Stimulated activated CD4-positive, alpha-beta T cell treated with anti-CD3 and anti-CD28 coated beads, Interleukin-12 subunit alpha, Interleukin-12 subunit beta, amount 100 ng/mL, for 48 hours (primary cell): ENCODE data around the gene ADRA2B.

Source experiments
- DNase-seq, 3 donors: peaks; one replicate each; pipeline ENCODE4 v3.0.0-alpha.2; 2020; ENCODE audit warnings: low read depth in 2 of 3, low spot score in 1 of 3

The ADRA2B gene

DNA sequence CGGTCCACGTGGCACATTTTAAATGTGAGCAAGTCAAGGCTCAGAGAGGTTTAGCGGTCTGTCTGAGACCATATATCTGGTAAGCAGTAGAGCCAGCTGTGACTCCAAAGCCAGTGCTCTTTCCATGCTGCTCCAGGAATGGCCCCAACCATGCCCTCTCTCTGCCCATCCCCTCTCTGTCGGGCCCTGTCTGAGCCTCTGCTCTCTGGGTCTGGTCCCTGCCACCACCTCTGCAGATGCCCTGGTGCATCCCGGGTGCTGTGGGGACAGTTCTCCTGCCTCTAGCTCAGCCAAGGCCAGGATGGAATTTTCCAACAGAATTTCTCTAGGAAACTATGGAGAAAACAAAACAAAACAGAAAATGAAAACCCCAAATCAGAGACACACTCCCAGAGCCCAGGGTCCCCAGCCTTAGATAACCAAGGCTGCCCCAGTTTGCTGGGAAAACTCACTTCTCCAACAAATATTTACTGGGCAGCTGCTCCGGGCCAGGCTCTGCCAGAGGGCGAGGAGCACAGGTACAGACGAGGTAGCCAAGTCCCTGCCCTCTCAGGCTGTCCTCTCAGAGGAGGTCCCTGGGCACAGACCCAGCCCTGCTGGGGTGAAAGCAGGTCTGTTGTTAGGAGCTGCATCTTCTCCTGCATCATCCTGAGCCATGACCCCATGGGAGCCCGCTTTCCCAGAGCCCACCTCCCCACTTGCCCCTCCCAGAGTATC is 9.2 kb downstream of the ADRA2B start:
- DNase-seq, result no peak

DNA sequence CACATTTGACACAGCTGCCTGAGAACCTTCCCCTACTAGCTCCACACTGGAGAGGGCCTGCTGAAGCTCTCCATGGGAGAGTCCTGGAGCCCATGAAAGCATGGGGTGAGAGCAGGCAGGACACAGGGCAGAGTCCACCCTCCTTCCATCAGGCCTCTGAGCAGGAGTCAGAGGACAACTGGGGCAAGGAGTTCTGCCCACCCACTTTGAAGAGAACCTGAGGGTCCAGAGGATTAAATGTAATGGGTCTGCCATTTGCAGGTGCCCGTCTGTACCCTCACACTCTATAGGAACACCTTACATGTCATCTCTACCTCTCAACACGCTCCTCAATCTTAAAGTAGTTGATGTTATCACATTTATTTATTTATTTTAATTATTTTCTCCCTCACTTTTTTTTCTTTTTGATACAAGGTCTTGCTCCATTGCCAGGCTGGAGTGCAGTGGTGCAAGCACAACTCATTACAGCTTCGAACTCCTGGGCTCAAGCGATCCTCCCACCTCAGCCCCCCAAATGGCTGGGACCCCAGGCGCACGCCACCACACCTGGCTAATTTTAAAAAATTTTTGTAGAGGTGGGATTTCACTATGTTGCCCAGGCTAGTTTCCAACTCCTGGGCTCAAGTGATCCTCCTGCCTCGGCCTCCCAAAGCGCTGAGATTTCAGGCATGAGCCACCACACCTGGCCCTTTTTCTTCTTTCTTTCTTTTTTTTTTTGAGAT is 10.2 kb downstream of the ADRA2B start:
- DNase-seq, result no peak

DNA sequence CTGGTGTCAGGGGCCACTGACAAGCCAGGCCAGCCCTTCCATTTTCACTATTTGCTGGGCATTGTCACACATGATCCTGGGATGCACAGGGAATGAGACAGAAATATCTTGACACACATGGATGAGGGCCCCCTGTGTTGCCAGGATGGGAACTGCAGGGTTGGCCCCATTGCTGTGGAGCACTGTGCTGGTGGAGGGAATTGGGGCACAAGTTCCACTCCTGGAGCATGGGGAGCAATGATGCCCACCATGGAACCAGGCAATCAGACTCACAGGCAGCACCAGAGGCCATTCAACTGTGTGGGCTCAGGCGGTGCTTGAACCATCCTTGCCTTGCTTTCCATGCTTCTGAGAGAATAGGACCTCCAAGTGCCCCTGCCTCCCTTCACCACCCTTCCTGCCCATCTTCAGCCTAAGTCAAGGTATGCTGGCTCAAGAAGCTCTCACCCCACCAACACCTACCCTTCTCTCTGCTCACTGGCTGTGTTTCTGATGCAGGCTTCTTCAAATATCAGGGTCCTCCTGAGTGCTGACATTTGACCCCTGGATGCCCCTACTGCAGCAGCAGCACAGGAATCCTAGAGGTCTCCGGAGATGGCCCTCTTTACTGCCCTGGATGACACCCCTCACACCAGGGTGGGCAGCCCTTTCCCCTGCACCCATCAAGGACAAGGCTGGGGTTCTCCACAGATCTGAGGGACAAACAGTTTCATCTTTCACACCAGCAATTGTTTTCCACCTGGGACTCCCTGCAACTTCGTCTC is 11.0 kb downstream of the ADRA2B start:
- no peak for DNase-seq

DNA sequence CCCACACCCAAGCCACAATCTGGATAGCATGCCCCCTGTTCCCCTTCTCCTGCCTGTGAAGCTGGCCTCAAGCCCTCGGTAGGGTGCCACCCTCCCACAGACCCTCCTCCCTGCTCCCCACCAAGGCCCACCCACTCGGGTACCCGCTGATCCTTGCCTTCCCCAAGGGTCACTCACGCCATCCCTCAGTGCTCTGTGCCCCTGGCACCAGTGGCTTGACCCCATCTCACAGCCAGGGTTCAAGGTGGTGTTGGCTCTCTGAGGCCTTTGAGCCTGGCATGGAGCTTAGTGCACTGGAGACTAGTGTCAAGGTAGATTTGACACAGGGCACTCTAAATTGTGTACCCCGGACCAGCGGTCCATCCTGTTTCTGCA is 11.9 kb downstream of the ADRA2B start:
- no peak for DNase-seq

DNA sequence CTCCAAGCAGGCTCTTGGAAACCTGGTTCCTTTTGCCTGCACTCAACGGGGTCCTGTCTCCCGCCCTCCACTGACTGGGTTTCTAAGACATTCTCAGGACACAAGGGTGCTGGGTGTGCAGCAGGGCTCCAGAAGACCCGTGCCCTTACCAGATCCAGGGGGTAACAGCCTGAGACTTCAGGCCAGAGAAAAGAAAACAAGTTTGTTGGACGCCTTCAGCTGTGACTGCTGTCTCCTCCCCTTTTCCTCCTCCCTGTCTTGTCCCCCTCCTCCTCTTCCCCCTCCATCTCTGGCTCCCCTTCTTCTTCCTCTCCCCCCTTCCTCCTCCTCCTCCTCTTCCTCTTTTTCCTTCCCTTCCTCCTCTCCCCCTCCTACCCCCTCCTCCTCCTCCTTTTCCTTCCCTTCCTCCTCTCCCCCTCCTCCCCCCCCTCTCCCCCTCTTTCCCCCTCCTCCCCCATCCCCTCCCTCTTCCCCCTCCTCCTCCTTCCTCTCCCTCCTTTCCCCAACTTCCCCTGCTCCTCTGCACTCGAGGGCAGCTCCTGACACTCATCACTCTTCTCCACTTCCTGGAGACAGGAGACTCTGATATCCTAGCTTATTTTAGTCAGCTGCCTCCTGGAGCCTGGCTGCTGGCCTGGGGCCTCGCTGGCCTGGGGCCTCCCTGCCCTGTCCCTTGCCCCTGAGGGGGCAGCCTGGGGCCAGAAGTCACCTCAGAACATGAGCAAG is 12.4 kb downstream of the ADRA2B start:
- DNase-seq, result no peak

DNA sequence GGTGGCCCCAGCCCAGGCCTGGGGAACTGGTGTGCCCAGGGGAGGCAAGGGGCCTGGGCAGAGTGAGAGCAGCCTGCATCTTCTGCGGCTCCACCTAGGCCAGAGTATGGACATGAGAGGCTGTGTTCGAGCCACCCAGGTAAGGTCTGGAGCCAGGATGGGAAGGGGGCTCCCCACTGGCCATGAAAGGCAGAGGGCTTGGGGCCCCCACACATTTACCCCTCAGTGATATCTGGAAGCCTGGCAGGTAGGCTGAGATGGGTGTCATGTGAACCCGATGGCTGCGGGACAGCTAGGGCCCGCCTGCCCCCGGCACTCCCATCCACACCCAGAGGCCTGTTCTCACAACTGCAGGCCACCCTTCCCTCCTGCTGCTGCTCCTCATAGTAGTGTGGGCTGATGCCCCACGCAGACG is 13.2 kb downstream of the ADRA2B start:
- no peak for DNase-seq

DNA sequence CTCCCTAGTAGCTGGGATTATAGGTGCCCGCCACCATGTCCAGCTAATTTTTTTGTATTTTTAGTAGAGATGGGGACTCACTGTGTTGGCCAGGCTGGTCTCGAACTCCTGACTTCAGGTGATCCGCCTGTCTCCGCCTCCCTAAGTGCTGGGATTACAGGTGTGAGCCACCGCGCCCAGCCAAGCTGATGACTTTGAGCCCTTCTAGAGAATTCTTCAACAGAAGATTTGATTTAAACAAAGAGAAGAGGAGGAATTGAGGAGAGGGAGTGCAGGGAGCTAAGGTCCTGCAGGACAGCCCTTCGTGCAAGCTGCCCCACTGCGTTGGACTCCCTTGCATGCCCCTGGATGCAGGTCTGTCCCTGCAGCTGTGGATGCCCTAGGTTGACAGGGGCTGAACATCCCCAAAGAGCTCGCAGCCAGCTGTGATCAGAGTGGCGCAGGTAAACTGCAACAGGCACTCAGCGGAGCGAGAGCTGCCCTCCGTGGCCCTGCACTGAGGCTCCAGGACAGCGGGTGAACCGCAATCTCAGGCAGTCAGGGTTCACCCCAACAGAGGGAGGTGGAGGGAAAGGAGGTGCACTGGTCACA is 13.7 kb downstream of the ADRA2B start:
- no peak for DNase-seq

DNA sequence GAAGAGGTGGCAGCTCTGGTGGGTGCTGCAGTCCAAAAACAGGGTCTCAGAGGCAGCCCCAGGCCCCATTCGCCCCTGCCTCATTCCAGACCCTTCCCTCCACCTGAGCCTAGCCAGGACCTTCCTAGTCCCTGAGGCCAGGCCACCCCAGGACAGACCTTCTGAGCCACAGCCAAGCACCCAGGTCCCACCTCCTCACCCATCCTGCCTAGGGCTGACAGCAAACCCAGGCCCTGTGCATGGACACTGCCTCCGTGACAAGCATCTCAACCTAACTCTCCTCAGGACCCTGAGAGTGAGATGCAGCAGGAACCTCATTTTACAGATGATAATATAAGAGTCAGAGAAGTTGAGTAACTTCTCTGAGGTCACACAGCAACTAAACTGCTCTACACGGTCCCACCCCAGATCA is 15.5 kb downstream of the ADRA2B start:
- DNase-seq, result no peak

DNA sequence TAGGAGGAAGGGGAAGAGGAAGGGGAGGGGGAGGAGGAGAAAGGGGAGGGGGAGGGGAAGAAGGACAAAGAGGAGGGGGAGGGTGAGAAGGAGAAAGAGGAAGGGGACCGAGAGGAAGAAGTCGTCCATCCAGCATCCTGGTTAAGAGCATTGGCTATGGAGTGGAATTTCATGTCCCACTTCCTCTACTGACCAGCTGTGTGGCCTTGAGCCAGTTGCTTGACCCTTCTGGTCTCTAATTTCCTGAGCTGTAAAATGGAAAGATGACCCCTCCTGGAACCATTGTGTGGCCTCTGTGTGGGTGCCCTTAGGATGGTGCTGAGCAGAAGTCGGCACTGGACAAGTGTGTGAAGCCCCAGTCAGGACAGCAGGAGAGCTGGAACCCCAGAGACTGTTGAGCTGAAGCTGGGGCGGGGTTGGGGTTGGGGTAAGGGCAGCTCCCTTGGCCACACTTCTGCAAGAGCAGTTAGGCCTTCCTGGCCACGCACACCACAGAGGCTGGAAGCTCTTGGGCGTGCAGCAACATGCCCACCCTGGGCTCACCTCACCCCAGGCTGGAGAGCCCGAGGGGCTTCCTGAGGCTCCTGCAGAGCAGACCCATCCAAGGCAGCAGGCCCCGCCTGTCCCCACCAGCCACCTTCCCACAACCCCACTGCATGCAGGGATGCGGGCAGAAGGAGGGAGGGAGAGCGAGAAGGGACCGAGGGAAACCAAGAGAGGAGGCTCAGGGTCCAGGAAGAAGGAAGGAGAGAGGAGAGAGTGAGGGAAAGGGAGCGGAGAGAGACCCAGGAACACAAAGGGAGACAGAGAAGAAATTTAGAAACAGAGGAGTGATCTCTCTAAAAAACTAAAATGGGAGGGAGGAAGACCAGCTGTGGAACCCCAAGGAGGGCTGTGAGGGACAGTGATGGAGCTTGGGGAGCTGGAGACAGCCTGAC is 16.2 kb downstream of the ADRA2B start:
- DNase-seq, result no peak

DNA sequence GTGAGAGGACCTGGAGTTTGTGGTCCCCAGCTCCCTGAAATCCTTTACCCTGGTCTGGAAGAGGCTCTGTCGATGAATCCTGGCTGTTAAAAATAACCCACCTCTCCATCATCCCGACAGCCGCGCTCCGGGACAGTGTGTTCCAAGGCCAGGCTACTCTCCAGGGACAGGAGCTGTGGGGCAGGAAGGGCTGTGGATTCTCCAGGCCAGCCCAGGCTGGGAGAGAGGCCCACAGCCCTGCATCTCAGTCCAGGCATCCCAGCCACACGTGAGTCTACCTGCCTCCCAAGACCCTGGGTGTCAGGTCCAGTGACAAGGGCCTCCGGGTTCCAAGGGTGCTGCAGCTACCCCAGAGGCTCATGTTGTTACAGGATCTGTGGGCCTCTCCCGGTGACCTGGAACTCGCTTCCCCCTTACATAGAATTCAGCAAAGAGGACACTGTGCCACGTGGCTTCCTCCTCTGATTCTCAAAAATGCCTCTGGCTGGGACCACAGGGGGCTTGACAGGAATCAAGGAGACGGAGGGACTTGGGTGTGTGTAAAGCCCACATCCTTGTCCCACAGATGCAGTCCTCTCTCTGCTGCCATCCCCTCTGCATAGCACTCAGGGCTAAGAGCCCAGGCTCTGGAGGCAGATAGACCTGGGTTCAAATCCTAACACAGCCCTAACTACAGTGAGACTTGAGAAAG is 17.3 kb downstream of the ADRA2B start:
- DNase-seq, result no peak

DNA sequence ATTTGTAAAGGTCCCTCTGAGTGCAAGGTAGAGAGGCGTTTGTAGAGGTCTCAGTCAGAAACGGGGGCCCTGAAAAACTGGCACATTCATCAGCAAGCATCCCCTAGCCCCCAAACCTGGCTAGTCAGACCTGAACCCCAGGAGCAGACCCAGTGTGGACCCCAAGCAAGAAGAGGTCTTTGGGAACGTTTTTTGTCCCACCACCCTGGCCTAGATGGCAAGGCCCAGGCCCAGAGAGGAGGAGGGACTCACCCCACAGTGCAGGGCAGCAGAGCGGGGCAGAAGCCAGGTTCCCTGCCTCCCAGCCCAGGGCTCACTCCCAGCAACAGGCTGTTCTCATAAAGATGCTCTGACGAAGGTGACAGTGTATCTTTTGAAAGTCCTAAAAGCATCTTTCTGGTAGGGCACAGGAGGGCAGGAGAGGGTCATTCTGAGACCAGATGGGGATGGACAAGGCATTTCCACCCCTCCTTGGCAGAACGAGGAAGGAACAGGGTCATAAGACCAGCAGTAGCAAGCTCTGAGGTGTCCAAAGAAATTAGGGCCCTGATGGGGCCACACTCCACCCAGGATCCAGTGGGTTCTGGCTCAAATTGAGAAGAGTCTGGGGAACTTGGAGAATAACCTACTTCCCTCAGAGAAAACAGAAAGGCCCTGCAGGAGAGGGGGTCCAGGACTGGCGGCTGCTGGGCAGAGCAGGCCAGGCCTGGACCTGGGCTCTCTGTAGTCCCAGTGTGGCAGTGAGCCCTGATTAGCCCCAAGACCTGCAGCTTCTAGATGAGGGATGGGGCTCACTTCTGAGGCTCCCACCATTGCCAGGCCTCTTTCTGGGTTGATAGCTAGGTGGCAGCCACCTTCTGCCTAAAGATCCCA is 18.2 kb downstream of the ADRA2B start:
- no peak for DNase-seq

DNA sequence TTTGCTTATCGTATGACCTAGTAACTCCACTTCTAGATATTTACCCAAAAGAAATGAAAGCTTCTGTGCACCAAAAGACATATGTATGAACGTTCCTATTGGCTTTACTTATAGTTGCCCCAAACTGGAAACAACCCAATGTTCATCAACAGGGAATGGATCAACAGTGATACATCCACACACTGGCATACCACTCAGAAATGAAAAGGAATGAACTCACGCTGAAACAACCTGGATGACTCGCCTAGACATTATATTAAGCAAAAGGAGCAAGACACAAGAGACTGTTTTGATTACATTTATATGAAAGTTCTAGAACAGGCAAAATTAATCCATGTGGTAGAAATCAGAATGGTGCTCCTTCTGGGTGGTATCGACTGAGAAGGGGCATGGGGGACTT is 18.9 kb downstream of the ADRA2B start:
- DNase-seq, result no peak

DNA sequence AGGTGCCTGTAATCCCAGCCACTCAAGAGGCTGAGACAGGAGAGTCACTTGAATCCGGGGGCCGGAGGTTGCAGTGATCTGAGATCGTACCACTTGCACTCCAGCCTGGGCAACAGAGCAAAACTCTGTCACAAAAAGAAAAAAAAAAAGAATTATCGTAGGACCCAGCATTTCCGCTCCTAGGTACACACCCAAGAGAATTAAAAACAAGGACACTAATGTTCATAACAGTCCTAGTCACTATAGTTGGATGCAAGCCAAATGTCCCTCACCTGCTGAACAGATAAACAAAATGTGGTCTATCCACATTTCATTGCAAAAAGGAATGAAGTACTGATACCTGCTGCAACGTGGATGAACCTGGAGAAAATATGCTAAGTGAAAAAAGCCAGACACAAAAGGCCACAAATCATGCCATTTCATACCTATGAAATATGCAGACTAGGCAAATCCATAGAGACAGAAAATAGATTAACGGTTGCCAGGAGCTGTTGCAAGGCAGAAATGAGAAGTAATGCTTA is 21.2 kb downstream of the ADRA2B start:
- DNase-seq, result no peak

DNA sequence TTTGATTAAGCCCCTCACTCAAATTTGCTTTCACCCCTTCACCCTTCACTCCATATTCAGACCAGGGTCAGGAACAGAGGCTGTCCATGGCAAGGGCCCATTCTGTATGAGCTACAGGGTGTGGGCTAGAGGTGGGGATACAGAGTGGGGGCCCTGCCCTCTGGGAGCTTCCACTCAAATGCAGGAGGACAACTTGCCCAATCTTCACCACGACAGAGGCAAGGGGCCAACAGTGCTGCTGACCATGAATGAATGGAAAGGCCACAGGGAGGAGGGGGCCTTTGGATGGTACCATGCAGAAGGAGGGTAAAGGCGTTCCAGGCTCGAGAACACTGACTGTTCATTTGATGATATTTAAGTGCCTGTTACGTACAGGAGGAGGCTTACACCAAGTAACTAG is 22.8 kb downstream of the ADRA2B start:
- DNase-seq, result no peak

DNA sequence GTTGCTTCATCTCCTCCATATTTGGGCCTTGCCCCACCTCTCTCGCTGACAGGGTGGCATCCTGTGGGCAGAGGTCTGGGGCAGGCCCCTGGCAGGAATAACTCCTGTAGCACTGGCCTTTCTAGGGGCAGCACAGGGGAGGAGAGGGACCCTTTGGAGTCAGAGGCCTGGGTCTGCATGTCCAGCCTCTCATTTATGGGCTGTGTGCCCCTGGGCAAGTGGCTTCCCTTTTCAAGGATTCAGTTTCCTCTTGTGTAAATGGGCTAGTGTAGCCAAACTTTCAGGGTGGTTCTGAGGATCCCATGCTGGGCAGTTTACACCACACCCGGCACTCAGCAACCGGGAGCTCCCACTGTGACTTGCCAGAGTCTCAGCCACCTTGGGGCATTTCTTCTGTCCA is 23.4 kb downstream of the ADRA2B start:
- DNase-seq, result no peak

DNA sequence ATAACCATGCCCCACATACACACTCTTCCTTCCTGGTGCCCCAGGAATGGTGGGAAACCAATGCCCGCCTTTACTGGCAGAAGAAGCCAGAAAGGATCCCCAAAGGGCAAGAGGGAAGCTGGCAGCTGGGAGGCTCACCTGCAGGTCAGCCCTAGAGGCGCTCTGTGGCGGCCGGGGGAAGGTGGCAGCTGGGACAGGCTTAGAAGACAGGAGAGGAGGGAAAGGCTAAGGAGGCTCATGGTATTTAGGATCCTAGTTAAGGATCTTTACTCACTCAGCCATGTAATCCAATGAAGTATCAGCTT is 23.8 kb downstream of the ADRA2B start:
- DNase-seq, result no peak

DNA sequence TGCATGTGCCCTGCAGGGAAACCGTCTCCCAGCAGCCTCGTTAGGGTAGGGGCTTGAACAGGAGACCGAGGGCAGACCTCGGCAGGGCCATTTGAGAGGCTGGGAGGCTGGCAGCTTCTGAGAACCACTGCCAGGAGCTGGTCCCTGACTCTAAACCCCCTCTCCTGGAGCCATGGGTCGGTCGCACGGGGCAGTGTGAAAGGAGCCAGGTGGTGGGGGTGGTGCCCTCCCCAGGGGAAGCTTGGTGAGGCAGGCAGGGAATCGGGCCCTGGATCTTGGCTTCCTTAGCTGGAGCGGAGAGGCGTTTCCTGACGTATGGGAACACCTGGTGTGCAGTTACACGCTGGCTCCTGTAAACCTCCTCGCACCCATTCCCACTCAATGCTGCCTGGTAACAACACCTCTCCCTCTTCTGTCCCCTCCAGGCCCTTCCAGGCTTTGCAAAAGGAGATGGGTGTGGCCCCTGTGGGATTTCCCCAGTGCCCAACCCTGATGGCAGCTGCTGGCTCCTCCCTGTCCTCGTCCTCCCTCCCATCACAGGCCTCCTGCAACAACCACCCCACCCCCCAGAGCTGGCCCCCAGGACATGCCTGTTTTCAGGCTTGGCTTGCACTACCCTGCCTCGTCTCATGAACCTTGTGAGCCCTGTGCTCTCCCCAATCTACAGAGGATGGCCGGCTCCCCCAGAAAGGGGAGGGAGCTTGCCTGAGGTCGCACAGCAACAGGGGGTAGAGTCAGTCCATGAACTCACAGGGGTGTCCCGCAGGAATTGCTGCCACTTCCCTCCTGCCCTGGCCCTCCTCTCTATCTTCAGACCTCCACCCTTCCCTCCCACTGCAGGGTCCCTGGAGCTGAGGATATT is 24.4 kb downstream of the ADRA2B start:
- no peak for DNase-seq
